Endothelial cell of umbilical vein (primary cell): Measurements from ENCODE around the gene SCAMP4. TPM values are rescaled to one million over a fixed set of nuclear protein-coding genes. Genes with fewer than 3 reads are reported as not detected.

Experiments
- BruUV-seq: library from RNA; stranded (reverse); fragments of 400-500 nt; replicated peaks from 2 replicates; lab custom pipeline; 2021; lab: Mats Ljungman, UMichigan
- CTCF ChIA-PET: fragments of 300-600, 350-600 bp; sonication (Branson Sonifier 250); formaldehyde crosslinking; loops from one replicate; lab custom pipeline; 2021; ENCODE audit warnings: antibody characterized with exemption, inconsistent platforms; lab: Charles Lee
- POLR2A ChIA-PET: fragments of 300-600, 350-600 bp; sonication (Branson Sonifier 250); formaldehyde crosslinking; loops from one replicate; lab custom pipeline; 2021; ENCODE audit warnings: antibody characterized with exemption, inconsistent platforms; lab: Charles Lee
- DNase-seq: peaks from one replicate; pipeline ENCODE4 v3.0.0-alpha.2; 2011; ENCODE audit warnings: low read depth, low spot score
- FAIRE-seq: peaks from 2 replicates; lab custom pipeline; 2011; peaks lifted over from hg19 to GRCh38; lab: Jason Lieb, UNC
- H2AFZ ChIP-seq: 2 replicates; pipeline ENCODE4 v1.6.0; 2012; ENCODE audit warnings: low read depth, low read length, control low read depth, inconsistent platforms
- H3K27ac ChIP-seq: 2 replicates; pipeline ENCODE4 v1.5.1; 2011; ENCODE audit warnings: low read depth, mild to moderate bottlenecking, control low read depth, low read length, moderate library complexity; ENCODE audit not compliant: insufficient read depth
- H3K27me3 ChIP-seq, 2 experiments: 2 replicates each; pipeline versions ENCODE4 v1.6.0 to v1.6.1; 2011; ENCODE audit warnings: low read length in 2 of 2, mixed read lengths in 1 of 2; ENCODE audit not compliant: control insufficient read depth in 2 of 2, insufficient read depth in 2 of 2
- H3K36me3 ChIP-seq, 2 experiments: 2 replicates in 1 of 2; 3 replicates in 1 of 2; pipeline ENCODE4 v1.5.1; 2011; ENCODE audit warnings: low read length in 2 of 2, mild to moderate bottlenecking in 1 of 2, moderate library complexity in 1 of 2; ENCODE audit not compliant: control insufficient read depth in 2 of 2, insufficient read depth in 2 of 2; ENCODE audit errors: extremely low read depth in 1 of 2
- H3K4me1 ChIP-seq: 3 replicates; pipeline ENCODE4 v1.5.1; 2011; ENCODE audit warnings: mild to moderate bottlenecking, low read length; ENCODE audit not compliant: control insufficient read depth, insufficient read depth; ENCODE audit errors: extremely low read depth
- H3K4me2 ChIP-seq: 2 replicates; pipeline ENCODE4 v1.6.1; 2011; ENCODE audit warnings: low read length, control low read depth, mixed read lengths; ENCODE audit not compliant: insufficient read depth
- H3K4me3 ChIP-seq, 3 experiments: fragments of 200-600 bp in 1 of 3; sonication (generic), shearing (Covaris generic) in 1 of 3; replicated peaks in 1 of 3; 2 replicates each; pipeline ENCODE4 v1.5.1; 2011 to 2016; ENCODE audit warnings: control low read depth in 3 of 3, low read length in 3 of 3, mild to moderate bottlenecking in 2 of 3, inconsistent platforms in 1 of 3, low read depth in 1 of 3, moderate library complexity in 1 of 3; ENCODE audit not compliant: insufficient read depth in 1 of 3
- H3K79me2 ChIP-seq: 2 replicates; pipeline ENCODE4 v1.6.0; 2012; ENCODE audit warnings: low read length, inconsistent platforms; ENCODE audit not compliant: control insufficient read depth, insufficient read depth
- H3K9ac ChIP-seq: replicated peaks from 2 replicates; pipeline ENCODE3; 2011; ENCODE audit warnings: low read length, control low read depth; ENCODE audit not compliant: insufficient read depth; ENCODE audit errors: extremely low read depth
- H3K9me1 ChIP-seq: replicated peaks from 3 replicates; pipeline ENCODE4 v1.6.0; 2011; ENCODE audit warnings: mild to moderate bottlenecking, low read length; ENCODE audit not compliant: control insufficient read depth, insufficient read depth; ENCODE audit errors: extremely low read depth
- H3K9me3 ChIP-seq: replicated peaks from 2 replicates; pipeline ENCODE4 v1.5.1; 2012; ENCODE audit warnings: low read length, inconsistent platforms; ENCODE audit not compliant: control insufficient read depth, insufficient read depth
- H4K20me1 ChIP-seq: replicated peaks from 2 replicates; pipeline ENCODE3; 2011; ENCODE audit warnings: mild to moderate bottlenecking, low read length; ENCODE audit not compliant: control insufficient read depth, insufficient read depth; ENCODE audit errors: extremely low read depth
- CTCF ChIP-seq, 2 donors: IDR thresholded peaks; 1 replicate in 1 of 2; 2 replicates in 1 of 2; pipeline ENCODE4 v1.5.1; 2011; ENCODE audit warnings: low read length in 2 of 2, mild to moderate bottlenecking in 2 of 2, moderate library complexity in 2 of 2, control low read depth in 1 of 2, inconsistent platforms in 1 of 2, low read depth in 1 of 2; ENCODE audit not compliant: insufficient read depth in 1 of 2; ENCODE audit errors: extremely low read depth in 1 of 2
- FOS ChIP-seq: IDR thresholded peaks from 2 replicates; pipeline ENCODE4 v1.6.1; 2011; ENCODE audit warnings: mild to moderate bottlenecking, low read length, moderate library complexity, borderline replicate concordance; ENCODE audit not compliant: insufficient read depth
- GATA2 ChIP-seq: IDR thresholded peaks from 2 replicates; pipeline ENCODE4 v1.7.0; 2011; ENCODE audit warnings: low read depth, mild to moderate bottlenecking, moderate library complexity, mixed read lengths, low read length; ENCODE audit not compliant: insufficient read length, insufficient read depth
- JUN ChIP-seq: IDR thresholded peaks from 2 replicates; pipeline ENCODE4 v1.6.1; 2011; ENCODE audit warnings: borderline replicate concordance, low read depth; ENCODE audit not compliant: insufficient read length, insufficient read depth
- MAX ChIP-seq: IDR thresholded peaks from 2 replicates; pipeline ENCODE4 v1.6.1; 2011; ENCODE audit not compliant: insufficient read depth, insufficient read length
- MYC ChIP-seq: IDR thresholded peaks from one replicate; pipeline ENCODE4 v1.6.1; 2011; ENCODE audit warnings: mild to moderate bottlenecking, low read depth, low read length
- POLR2A ChIP-seq: IDR thresholded peaks from 2 replicates; pipeline ENCODE4 v1.6.1; 2012; ENCODE audit warnings: low read depth, mild to moderate bottlenecking, control low read depth, low read length
- dilution Hi-C: fragments of 300-500 bp; cut with MboI; formaldehyde crosslinking; loops from one replicate; pipeline ENCODE4 v1.15.0; 2019; ENCODE audit warnings: low sequenced_read_pairs; ENCODE audit not compliant: extremely low pct_ligation_motif_present
- intact Hi-C: fragments of 100-400 bp; cut with micrococcal nuclease; formaldehyde crosslinking; loops from one replicate; pipeline ENCODE4 v1.10.0; 2022
- polyA plus RNA-seq, 4 experiments: library from polyadenylated mRNA; depleted of rRNA in 3 of 4; stranded (reverse) in 3 of 4; unstranded in 1 of 4; fragments of >200 nt; gene quantifications; 2 replicates each; pipeline versions ENCODE4 v1.2.1 to v1.2.3, GENCODE V29; 2011 to 2012; ENCODE audit warnings: missing spikeins in 1 of 4
- total RNA-seq: library from RNA; stranded (reverse); gene quantifications from 2 replicates; pipeline ENCODE4 v1.2.3, GENCODE V29; 2021

Gene SCAMP4
- total and polyA plus RNA-seq, 2 donors (not counting 3 experiments of a cell fraction or from before 2014, with no cell fraction given), result 24.4 to 68.2 TPM

GRCh38 chr19:1970806-1971502 lies 65.8 kb downstream of the SCAMP4 start:
- ChIA-PET CTCF (no interaction called here), POLR2A (no interaction called here)
- H3K4me1 ChIP-seq, result no peaks in the 10 kb centered on the region
- H3K4me3 ChIP-seq, result no peak overlapping the region
- no peaks in the 10 kb centered on the region for H3K9me3 ChIP-seq
- no peaks in the 10 kb centered on the region for H4K20me1 ChIP-seq
- DNase-seq (no peak), FAIRE-seq (no peak)
- dilution Hi-C loops, result no loop called here
- no TSS peak for BruUV-seq
- no peaks in the 10 kb centered on the region for H3K27me3 ChIP-seq
- peaks cover 0 to 22% of the 10 kb centered on the region in 2 experiments for H3K36me3 ChIP-seq
- no peaks in the 10 kb centered on the region for H3K9me1 ChIP-seq
- H3K4me2 ChIP-seq, result no peak overlapping the region
- peaks cover 18% of the 10 kb centered on the region for H3K79me2 ChIP-seq
- H3K27ac ChIP-seq, result no peak overlapping the region
- TF ChIP-seq POLR2A, result no peak
- TF ChIP-seq JUN, result no peak
- no peak for TF ChIP-seq MAX
- TF ChIP-seq MYC, result no peak
- no peak for TF ChIP-seq FOS
- TF ChIP-seq CTCF (IDR thresholded peaks at IDR 0.05; ENCODE audit: extremely low read depth in 1 of 2, insufficient read depth in 1 of 2, low read depth in 1 of 2, low read length in 2 of 2), result no peak
- no peak for TF ChIP-seq GATA2
- no peak overlapping the region for H2AFZ ChIP-seq
- intact Hi-C loops, result no loop called here
- no peak overlapping the region for H3K9ac ChIP-seq
